Skeletal muscle tissue (tissue), 4 donors: Measurements from ENCODE around the gene BNIP3. TPM values are rescaled to one million over a fixed set of nuclear protein-coding genes. Genes with fewer than 3 reads are reported as not detected.

ENCODE experiments used
- H3K27ac ChIP-seq: one replicate; pipeline ENCODE4 v1.7.0; 2013; ENCODE audit warnings: mild to moderate bottlenecking, low read depth, low read length, inconsistent platforms
- H3K27me3 ChIP-seq, 3 donors: one replicate each; pipeline ENCODE4 v1.7.0; 2013; ENCODE audit warnings: low read length in 3 of 3; ENCODE audit not compliant: control insufficient read depth in 3 of 3, insufficient read depth in 3 of 3
- H3K36me3 ChIP-seq, 3 donors: one replicate each; pipeline ENCODE4 v1.7.0; 2013; ENCODE audit warnings: low read length in 3 of 3; ENCODE audit not compliant: control insufficient read depth in 3 of 3, insufficient read depth in 3 of 3
- H3K4me1 ChIP-seq, 3 donors: one replicate each; pipeline ENCODE4 v1.7.0; 2013; ENCODE audit warnings: low read length in 3 of 3, mild to moderate bottlenecking in 3 of 3; ENCODE audit not compliant: control insufficient read depth in 3 of 3, insufficient read depth in 3 of 3
- H3K4me3 ChIP-seq, 3 donors: one replicate each; pipeline ENCODE4 v1.7.0; 2013; ENCODE audit warnings: low read length in 3 of 3
- H3K9ac ChIP-seq, 3 donors: one replicate each; pipeline ENCODE4 v1.7.0; 2013; ENCODE audit warnings: low read length in 3 of 3, mild to moderate bottlenecking in 3 of 3, moderate library complexity in 2 of 3, low read depth in 1 of 3
- H3K9me3 ChIP-seq, 3 donors: one replicate each; pipeline ENCODE4 v1.7.0; 2013; ENCODE audit warnings: low read length in 3 of 3; ENCODE audit not compliant: control insufficient read depth in 3 of 3
- total RNA-seq: library from RNA; depleted of rRNA; stranded (reverse); fragments of >200 nt; gene quantifications from one replicate; pipeline ENCODE4 v1.2.3, GENCODE V29; 2014
- donor health status: Osteomylitis.

BNIP3 gene
- total RNA-seq, 1 donor from 2014 or later, result 20.9 TPM

GRCh38 chr10:131972474-131973071 is 9.2 kb downstream of the BNIP3 start:
- Histone ChIP-seq H3K9ac (peak overlapping the region in 1 of 3 donors; percentile 45), H3K4me1 (peaks cover 24 to 37% (median 27%) of the 10 kb centered on the region in 3 donors), H3K36me3 (peaks cover 26 to 31% (median 28%) of the 10 kb centered on the region in 3 donors), H3K9me3 (no peaks in the 10 kb centered on the region), H3K27ac (peak overlapping the region; percentile 71), H3K27me3 (no peaks in the 10 kb centered on the region), H3K4me3 (peak overlapping the region in 2 of 3 donors; percentile 6 to 32)

GRCh38 chr10:131971591-131971990 is 10.1 kb downstream of the BNIP3 start:
- H3K9ac ChIP-seq, result no peak overlapping the region
- H3K9me3 ChIP-seq, result no peaks in the 10 kb centered on the region
- peaks cover 26 to 31% (median 28%) of the 10 kb centered on the region in 3 donors for H3K36me3 ChIP-seq
- H3K4me3 ChIP-seq, result no peak overlapping the region
- no peaks in the 10 kb centered on the region for H3K27me3 ChIP-seq
- H3K4me1 ChIP-seq, result peaks cover 24 to 34% (median 27%) of the 10 kb centered on the region in 3 donors
- no peak overlapping the region for H3K27ac ChIP-seq

GRCh38 chr10:131970946-131971345 is 10.8 kb downstream of the BNIP3 start:
- Histone ChIP-seq H3K9me3 (no peaks in the 10 kb centered on the region), H3K27ac (no peak overlapping the region), H3K36me3 (peaks cover 26 to 30% (median 28%) of the 10 kb centered on the region in 3 donors), H3K4me3 (no peak overlapping the region), H3K9ac (no peak overlapping the region), H3K4me1 (peaks cover 24 to 31% (median 24%) of the 10 kb centered on the region in 3 donors), H3K27me3 (no peaks in the 10 kb centered on the region)

GRCh38 chr10:131968949-131969348 is 12.8 kb downstream of the BNIP3 start:
- H3K27me3 ChIP-seq, result no peaks in the 10 kb centered on the region
- no peak overlapping the region for H3K4me3 ChIP-seq
- peaks cover 26 to 32% (median 29%) of the 10 kb centered on the region in 3 donors for H3K36me3 ChIP-seq
- H3K4me1 ChIP-seq, result peaks cover 17 to 21% (median 18%) of the 10 kb centered on the region in 3 donors
- H3K9me3 ChIP-seq, result no peaks in the 10 kb centered on the region
- H3K9ac ChIP-seq, result no peak overlapping the region
- no peak overlapping the region for H3K27ac ChIP-seq

- Histone ChIP-seq H3K4me1 (peaks cover 11 to 20% (median 14%) of the 10 kb centered on the region in 3 donors), H3K27ac (no peak overlapping the region), H3K36me3 (peaks cover 7 to 21% (median 12%) of the 10 kb centered on the region in 3 donors), H3K9ac (no peak overlapping the region), H3K4me3 (no peak overlapping the region), H3K27me3 (no peaks in the 10 kb centered on the region), H3K9me3 (no peaks in the 10 kb centered on the region)
Observed at GRCh38 chr10:131964298-131964697, 17.4 kb downstream of the BNIP3 start.

GRCh38 chr10:131963811-131964210 is 17.9 kb downstream of the BNIP3 start:
- Histone ChIP-seq H3K4me1 (peaks cover 11 to 20% (median 14%) of the 10 kb centered on the region in 3 donors), H3K36me3 (peaks cover 3 to 17% (median 7%) of the 10 kb centered on the region in 3 donors), H3K27me3 (no peaks in the 10 kb centered on the region), H3K4me3 (no peak overlapping the region), H3K27ac (no peak overlapping the region), H3K9me3 (no peaks in the 10 kb centered on the region), H3K9ac (no peak overlapping the region)

GRCh38 chr10:131963350-131963749 is 18.4 kb downstream of the BNIP3 start:
- Histone ChIP-seq H3K9ac (no peak overlapping the region), H3K27ac (no peak overlapping the region), H3K27me3 (no peaks in the 10 kb centered on the region), H3K9me3 (no peaks in the 10 kb centered on the region), H3K4me3 (no peak overlapping the region), H3K4me1 (peaks cover 11 to 20% (median 14%) of the 10 kb centered on the region in 3 donors), H3K36me3 (peaks cover 2 to 13% (median 4%) of the 10 kb centered on the region in 3 donors)

- Histone ChIP-seq H3K4me3 (peak overlapping the region; percentile 54 to 76 (median 57)), H3K9me3 (no peaks in the 10 kb centered on the region), H3K9ac (peak overlapping the region; percentile 36 to 79 (median 45)), H3K27me3 (no peaks in the 10 kb centered on the region), H3K36me3 (peaks cover 9 to 17% (median 14%) of the 10 kb centered on the region in 3 donors), H3K27ac (peak overlapping the region; percentile 10), H3K4me1 (peaks cover 11 to 20% (median 14%) of the 10 kb centered on the region in 3 donors)
Observed at GRCh38 chr10:131961777-131962662, 19.7 kb downstream of the BNIP3 start.

- Histone ChIP-seq H3K9me3 (no peaks in the 10 kb centered on the region), H3K36me3 (peaks cover 13 to 25% (median 22%) of the 10 kb centered on the region in 3 donors), H3K4me1 (peaks cover 11 to 20% (median 14%) of the 10 kb centered on the region in 3 donors), H3K27me3 (no peaks in the 10 kb centered on the region), H3K9ac (peak overlapping the region in 2 of 3 donors; percentile 45 to 79), H3K27ac (no peak overlapping the region), H3K4me3 (peak overlapping the region in 2 of 3 donors; percentile 57 to 76)
Observed at GRCh38 chr10:131961047-131961776, 20.5 kb downstream of the BNIP3 start.
